ENCODE measurements around the gene TSPAN5.

TSPAN5 gene

DNA sequence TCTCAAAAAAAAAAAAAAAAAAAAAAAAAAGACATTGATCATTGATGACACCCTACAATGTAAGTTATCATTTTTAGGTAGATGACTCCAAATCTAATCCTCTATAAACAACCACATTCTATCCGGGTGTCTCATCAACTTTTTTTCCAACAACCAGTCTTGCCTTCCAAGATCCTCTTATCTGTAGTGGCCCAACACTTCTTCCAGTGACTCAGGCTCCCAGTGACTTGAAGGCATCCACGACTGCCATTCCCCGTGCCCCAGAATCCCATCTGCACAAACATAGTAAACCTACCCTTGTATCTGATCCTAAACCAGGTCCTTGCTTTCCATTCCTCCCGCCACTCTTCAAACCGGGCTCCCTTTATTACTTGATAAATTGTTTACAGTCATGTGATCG, 15.6 kb upstream of the TSPAN5 start:
- no peak for DNase-seq (ENCODE audit: extremely low read depth in 1 of 2, low read depth in 1 of 2)

DNA sequence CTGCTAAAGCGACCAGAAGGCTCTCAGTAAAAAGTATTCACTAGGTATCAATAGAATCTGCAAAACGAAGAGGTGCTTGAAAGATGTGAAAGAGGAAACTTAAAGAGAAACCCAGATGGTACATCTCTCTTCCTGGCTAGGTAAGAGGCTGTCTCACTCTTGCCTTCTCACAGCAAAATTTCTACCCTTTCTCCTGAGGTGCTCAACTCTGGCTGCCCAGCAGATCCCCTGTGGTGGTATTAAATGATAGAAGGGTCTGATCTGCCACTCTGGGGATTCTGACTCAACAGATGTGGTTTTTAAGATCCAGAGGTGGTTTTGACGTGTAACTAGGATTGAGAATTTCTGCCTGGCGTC, 14.9 kb upstream of the TSPAN5 start:
- DNase-seq (ENCODE audit: extremely low read depth in 1 of 2, low read depth in 1 of 2), result no peak

DNA sequence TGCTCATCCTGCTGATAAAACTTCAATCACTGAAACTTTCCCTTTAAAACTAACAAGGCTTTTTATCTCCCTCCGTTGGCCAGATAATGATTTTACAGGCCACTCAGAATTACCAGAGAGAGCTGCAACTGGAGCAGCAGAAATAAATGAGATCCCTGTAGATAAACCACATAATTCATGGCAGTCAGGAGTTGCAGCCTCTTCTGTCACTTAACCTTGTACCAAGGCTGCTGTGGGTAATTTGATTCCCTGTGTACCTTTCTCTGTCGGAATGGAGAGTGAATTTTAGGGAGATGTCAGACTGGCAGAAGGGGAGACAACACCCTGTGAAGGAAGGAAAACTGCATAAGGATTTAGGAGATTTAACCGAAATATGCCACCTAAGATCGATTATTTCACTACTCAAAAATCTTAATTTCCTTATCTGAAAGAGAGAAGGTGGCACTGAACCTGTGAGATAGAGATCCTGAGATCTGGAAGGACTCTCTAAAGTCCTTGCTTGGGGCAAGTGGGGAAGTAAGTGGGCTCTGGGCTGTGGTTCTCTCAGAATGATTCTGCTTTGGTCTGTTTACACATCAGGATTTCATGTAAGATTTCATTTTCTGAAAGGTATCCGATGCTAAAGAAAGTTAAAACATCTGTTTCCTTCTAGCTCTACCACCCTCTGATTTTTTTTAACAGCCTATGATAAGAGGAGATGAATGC, 14.3 kb upstream of the TSPAN5 start:
- no peak for DNase-seq (ENCODE audit: extremely low read depth in 1 of 2, low read depth in 1 of 2)

DNA sequence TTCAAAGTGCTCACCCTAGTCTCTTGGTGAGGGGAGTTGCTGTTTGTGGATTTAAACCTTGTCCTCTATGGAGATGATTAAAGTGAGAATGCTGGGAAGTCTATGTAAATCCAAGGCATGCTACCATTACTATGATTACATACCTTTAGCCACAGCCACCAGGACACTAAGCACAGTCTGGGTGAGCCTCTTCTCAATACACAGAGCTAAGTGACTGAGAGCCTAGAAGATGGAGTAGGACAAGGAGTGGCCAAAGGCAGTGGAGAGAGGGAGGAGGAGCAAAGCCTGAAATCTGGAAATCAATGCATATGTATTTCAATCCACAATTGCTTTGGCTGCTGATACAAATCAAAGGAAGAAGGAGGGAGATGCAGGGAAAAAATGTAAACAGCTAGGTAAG, 12.7 kb upstream of the TSPAN5 start:
- DNase-seq (ENCODE audit: extremely low read depth in 1 of 2, low read depth in 1 of 2), result no peak

- no peak for DNase-seq (ENCODE audit: extremely low read depth in 1 of 2, low read depth in 1 of 2)
These were observed 11.8 kb upstream of the TSPAN5 start for GRCh38 chr4:98670186-98670585.

DNA sequence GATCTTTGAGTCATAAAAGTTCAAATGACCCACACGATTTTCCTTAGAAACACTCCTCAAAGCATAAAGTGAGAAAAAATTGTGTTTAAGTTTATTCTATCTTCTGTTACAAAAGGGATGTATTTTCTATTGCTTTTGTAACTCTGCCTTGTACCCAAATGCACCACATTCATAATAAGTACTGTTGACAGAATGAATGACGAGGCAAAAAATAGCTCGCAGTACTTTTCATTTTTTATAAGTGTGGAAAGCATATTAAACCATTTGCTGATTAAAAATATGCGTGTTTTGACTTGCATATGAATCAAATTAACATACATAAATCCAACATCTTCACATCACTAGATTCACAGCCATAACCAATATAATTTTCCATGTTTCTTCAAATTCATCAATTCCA, 11.2 kb upstream of the TSPAN5 start:
- no peak for DNase-seq (ENCODE audit: extremely low read depth in 1 of 2, low read depth in 1 of 2)

GRCh38 chr4:98664959-98665358, 6.5 kb upstream of the TSPAN5 start:
- DNase-seq (ENCODE audit: extremely low read depth in 1 of 2, low read depth in 1 of 2), result no peak

GRCh38 chr4:98663226-98664006, 5.0 kb upstream of the TSPAN5 start:
- DNase-seq (ENCODE audit: extremely low read depth in 1 of 2, low read depth in 1 of 2), result no peak

DNA sequence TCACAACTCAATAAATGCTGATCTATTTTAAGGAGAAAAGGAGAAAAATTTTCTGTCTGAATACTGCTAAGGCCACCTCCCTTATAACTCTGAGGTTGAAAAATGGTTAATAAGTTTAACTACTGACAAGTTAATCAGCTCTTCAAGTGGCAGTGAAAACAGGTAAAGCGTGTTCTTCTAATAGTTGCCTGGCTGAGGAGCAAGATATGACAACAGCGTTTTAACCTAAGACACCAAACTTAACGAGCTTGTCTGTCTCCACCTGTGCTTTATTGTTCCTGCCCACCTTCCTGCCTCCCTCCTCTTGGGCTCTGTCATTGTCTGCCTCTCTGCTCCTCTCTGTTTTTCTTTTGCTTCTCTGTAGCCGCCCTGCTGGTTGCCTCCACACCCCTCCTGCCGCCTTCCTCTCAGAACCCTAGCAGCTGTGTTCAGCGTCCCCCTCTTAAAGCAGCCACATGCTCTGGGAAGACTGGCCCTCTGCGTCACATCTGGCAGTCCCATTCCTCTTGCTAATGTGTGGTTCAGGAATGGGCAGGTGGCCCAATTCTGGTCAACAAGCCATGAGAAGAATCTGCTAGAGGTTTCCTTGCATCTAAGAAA, 4.3 kb upstream of the TSPAN5 start:
- no peak for DNase-seq (ENCODE audit: extremely low read depth in 1 of 2, low read depth in 1 of 2)

DNA sequence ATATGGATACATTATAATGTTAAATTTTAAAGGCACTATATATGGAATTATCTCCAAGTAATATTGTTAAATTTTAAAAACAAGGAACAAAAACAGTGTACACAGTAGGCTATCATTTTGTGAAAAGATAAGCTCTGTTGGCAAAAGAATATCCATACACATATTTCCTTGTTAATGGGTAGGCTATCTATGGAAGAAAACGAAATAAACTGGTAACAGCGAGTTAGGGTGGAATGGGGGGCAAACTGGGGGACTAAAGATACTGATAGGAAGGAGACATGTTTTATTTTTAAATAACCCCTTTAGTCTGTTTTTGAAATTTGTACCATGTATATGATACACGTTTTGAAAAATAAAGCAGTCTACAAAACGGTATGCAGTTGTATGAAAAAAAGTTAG, 3.6 kb upstream of the TSPAN5 start:
- no peak for DNase-seq (ENCODE audit: extremely low read depth in 1 of 2, low read depth in 1 of 2)

GRCh38 chr4:98661371-98662054, 3.1 kb upstream of the TSPAN5 start:
- no peak for DNase-seq (ENCODE audit: extremely low read depth in 1 of 2, low read depth in 1 of 2)

- DNase-seq (ENCODE audit: extremely low read depth in 1 of 2, low read depth in 1 of 2), result no peak
These were observed 1.5 kb upstream of the TSPAN5 start for GRCh38 chr4:98659741-98660462.

- no peak for DNase-seq (ENCODE audit: extremely low read depth in 1 of 2, low read depth in 1 of 2)
These were observed 738 bp upstream of the TSPAN5 start for GRCh38 chr4:98659106-98659592.

DNA sequence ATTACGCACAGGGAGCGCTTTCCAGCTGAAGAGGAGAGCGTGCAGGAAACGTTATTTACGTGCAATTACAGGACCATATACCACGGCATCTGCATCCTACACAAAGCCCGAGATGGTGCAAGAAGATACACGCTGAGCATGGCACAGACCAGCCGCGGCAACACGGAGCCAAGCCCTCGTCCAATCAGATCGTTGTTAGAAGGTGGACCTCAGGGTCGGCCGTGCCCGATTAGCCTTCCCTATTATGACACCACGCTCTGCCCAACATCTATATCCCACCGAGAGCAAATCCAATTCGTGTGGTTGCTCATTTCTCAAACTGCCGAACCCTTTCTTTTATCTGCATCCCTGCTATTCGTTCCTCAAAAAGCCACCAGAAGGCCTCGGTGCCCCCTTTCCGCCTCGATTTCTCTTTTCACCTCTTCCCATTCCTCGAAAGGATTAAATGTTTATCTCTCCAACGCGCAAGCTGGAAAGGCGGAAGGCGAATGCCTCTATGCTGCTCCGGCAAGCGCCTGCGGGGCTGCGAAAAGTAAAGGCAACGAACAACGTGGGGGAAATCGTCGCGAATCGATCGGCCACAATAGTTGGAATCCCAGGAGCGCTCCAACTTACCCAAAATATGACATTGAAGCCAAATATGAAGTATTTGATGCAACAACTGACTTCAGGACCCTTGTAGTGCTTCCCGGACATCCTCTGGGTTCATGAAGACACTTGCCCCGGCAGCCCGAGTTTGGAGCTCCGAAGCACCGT, 702 bp downstream of the TSPAN5 start:
- DNase-seq (ENCODE audit: extremely low read depth in 1 of 2, low read depth in 1 of 2), result peak in 1 of 2 donors; percentile 16

DNA sequence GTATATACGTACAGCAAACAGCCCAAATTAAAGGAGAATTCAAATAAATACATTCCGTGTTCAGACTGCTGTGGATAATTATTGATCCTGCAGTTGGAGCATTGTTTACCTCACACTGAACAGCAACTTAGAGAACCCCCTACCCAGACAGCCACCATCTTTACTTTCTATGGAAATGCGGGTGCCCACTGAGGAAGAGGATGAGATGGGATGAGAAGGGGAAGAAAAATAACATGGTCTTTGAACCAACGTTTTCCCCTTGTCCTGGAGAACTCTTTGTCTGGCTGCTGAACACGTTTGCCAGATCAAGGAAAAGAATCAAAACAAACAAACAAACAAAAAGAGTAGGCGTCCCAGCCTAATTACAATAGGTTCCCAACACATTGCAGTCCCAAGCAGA, 1.5 kb downstream of the TSPAN5 start:
- no peak for DNase-seq (ENCODE audit: extremely low read depth in 1 of 2, low read depth in 1 of 2)

DNA sequence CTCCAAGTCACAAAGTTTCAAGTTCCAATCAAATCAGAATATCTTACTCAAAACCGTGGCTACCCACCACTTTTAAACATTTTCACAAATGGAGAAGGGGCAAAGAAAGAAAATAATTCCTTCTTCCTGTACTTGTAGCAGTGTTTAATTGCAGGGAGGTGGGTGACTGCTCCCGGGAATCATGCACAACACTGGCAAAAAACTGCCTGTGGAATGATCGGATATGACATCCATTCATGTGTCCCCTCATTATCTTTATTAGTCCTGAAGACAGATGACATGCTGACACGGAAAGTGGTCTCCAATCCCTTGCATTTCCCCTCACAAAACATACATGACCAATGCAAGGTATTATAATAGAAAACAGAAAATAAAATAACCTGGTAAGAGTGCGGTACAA, 2.0 kb downstream of the TSPAN5 start:
- no peak for DNase-seq (ENCODE audit: extremely low read depth in 1 of 2, low read depth in 1 of 2)

DNA sequence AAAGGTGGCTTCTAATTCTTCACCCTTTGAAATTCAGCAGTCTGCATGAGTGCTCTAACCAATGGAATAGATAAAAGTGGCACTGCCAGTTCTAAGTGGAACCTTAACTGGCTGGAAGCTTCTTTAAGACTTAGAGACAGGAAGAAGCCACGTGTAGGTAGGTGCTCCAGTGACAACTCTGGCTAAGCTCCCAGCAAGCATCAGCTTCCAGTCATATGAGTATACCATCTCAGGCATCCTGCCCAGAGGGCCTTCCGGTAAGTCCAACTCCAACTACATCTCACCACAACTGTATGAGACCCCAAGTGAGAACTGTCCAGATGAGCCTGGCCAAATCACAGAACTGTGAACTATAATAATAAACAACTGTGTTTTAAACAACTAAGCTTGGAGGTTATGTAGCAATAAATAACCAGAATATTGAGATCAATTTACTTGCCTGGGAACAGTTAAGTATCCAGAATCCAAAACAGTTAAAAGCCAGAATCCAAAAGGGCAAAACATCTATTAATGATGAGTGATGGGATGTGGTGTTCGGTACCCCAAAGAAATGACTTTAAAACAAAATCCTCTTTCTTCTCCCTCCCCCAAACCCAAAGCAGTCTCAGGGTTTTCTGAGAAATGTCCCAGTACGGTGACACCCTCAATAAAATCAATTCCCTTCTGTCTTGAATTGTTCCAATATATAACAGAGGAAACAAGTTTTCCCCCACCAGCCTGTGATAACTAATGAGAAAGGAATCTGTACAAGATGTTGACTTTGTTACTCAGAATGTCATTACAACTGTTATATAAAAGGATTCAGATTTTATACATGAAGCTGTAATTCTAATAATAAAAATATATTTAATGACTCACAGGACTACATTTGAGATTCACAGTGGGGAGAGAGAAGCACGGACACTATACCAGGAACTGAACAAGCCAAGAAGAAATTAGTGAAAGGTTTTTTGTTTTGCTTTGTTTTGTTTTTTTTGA, 4.2 kb downstream of the TSPAN5 start:
- no peak for DNase-seq (ENCODE audit: extremely low read depth in 1 of 2, low read depth in 1 of 2)

DNA sequence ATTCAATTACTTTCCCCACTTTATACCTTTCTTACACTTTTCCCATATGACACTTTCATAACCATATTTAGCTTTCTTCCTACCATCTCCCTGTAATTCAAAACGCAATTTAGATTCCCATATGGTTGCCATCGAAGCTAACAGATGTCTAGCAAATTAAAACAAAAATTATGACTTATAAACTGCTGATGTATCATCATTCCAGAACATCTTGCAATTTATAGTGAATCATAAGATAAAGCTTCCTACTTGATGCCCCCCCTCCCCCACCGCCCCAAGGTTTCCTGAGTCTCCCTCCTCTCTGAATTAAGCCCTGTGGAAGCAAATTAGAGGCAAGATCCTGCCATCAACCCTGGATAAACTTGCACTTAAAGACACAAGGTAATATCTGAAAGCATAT, 5.4 kb downstream of the TSPAN5 start:
- no peak for DNase-seq (ENCODE audit: extremely low read depth in 1 of 2, low read depth in 1 of 2)

DNA sequence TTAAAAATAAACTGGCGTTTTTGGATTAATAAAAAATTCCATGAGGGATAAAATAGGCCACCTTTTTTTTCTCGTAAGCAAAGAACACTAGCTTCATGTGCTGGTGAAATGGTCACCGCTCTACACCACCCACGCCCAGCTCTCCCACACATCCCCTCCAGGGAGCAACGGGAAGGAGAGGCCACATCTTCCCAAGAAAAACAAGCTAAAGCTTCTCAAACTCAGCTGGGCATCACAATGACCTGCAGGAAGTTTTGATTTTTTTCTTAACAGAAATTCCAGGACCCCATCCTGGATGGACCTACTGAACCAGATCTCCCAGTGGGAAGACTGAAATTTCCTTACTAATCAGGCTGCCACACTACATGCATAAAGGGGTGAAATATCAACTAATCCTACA, 9.8 kb downstream of the TSPAN5 start:
- DNase-seq (ENCODE audit: extremely low read depth in 1 of 2, low read depth in 1 of 2), result no peak
